GM18499 (cell line): Measurements from ENCODE around the gene SIPA1L3.

Experiments
- ATAC-seq: cut with Tn5 transposase; IDR thresholded peaks from one replicate; pipeline ENCODE4 v1.9.1; 2021; ENCODE audit warnings: moderate number of reproducible peaks; ENCODE audit not compliant: insufficient read depth, unreplicated experiment

The SIPA1L3 gene

DNA sequence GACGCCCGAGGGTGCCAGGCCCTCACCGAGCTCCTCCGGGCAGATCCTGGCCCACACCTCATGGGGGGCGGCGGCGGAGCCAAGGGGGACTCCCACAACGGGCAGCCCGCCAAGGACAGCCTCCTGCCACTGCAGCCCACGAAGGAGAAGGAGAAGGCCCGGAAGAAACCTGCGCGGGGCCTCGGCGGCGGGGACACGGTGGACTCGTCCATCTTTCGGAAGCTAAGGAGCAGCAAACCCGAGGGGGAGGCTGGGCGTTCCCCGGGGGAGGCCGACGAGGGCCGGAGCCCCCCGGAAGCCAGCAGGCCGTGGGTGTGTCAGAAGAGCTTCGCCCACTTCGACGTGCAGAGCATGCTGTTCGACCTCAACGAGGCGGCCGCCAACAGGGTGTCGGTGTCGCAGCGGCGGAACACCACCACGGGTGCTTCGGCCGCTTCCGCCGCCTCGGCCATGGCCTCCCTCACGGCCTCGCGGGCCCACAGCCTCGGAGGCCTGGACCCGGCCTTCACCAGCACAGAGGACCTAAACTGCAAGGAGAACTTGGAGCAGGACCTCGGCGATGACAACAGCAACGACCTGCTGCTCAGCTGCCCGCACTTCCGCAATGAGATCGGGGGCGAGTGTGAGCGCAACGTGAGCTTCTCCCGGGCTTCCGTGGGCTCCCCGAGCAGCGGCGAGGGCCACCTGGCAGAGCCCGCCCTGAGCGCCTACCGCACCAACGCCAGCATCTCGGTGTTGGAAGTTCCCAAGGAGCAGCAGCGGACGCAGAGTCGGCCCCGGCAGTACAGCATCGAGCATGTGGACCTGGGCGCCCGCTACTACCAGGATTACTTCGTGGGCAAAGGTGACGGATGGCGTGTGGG, 175.5 kb downstream of the SIPA1L3 start:
- no peak for ATAC-seq

GRCh38 chr19:38084196-38084595, 177.2 kb downstream of the SIPA1L3 start:
- ATAC-seq: no peak

DNA sequence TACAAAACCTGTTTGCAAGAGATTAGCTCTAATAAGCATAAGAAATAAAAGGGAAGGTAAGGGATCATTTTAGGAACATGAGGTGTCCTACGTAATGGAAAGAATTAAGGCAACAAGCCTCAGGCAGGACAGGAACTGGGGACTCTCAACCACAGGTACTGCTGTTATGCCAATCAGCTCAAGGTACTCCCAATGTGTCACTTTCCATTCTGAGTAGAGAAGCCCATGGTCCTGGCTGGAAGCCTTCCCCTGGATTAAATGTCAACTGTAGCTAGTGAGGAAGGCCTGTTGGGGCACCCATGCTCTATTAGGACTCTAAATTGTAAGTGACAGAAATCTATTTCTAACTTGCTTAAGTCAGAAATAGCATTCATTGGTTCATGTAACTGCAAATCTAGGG, 182.4 kb downstream of the SIPA1L3 start:
- ATAC-seq: no peak

DNA sequence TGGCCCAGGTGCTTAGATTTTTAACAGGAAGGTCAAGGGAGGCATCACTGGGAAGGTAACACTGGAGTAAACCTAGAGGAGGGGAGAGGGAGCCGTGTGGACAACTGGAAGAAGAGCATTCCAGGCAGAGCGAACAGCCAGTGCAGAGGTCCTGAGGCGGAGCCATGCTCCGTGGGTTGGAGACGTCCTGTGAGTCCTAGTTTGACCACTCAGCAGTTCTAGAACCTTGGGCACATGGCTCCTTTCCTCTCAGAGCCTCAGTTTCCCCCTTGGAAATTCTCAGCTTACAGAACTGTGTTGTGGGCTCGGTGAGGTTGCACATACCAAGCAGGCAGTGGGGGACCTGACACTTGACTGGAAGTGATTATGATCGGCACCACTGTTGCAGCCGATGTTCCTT, 186.1 kb downstream of the SIPA1L3 start:
- no peak for ATAC-seq

DNA sequence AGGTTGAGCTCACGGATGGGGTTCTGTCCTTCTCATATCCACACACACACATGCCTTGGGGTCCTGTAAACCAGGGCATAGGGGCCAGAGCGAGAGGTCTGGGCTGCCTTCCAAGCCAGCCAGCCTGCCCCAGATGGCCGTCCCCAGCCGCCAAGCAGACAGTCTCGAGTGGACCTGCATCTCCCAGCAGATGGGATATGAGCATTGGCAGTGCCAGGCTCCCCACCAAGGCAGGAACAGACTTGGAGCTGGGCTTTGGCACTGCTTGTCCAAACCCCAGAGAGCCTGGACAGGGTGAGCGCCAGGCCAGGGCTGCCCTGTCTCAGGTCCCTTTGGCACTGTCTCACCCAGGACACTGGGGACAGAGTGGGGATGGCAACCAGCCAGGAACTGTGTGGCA, 186.6 kb downstream of the SIPA1L3 start:
- ATAC-seq: no peak

- no peak for ATAC-seq
These were observed 188.7 kb downstream of the SIPA1L3 start for GRCh38 chr19:38095411-38096308.

DNA sequence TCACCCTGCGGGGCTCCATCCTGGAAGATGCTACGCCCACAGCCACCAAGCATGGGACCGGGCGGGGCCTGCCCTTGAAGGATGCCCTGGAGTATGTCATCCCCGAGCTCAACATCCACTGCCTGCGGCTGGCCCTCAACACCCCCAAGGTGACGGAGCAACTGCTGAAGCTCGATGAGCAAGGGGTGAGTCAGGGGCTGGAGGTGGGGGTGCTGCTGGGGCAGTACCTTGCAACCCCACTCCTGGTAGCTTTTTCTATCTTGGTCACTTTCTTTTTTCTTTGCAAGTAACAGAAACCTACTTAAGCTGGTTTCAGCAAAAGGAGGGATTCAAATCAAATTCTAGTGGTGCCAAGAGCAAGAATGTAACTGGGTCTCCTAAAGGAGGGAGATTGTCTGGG, 193.0 kb downstream of the SIPA1L3 start:
- no peak for ATAC-seq

DNA sequence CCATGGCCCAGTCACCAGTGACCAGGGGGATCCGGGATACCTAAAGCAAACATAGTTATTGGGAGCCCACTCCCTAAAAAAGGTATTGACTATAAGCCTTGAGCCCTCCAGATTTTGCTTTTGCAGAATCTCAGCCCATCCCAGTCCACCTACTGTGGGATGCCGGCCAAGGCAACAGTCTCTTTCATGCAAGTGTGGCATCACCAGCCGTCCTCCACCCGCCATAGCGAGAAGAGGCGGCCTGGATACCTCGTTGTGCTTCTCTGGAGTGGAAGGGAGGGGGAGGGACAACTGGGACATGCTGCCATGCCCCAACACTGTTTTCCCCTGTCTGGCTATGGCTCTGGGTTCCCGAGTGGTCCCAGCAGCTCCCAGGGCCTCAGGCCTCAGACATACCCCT, 193.6 kb downstream of the SIPA1L3 start:
- no peak for ATAC-seq

DNA sequence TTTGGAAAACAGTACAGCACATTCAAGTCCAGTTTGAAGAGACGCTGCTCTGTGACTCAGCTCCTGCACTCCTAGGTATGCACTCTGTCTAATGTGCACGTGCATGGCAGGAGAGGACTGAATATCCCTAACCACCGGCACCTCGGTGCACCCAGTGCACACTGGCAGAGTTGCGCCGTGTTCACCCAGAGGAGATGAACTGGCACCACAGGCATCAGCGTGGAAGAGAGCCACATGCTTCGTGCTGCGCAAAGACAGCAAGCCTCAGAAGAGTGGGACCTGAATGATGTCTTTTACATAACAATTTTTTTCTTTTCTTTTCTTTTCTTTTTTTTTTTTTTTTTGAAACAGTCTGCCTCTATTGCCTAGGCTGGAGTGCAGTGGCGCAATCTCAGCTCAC, 194.7 kb downstream of the SIPA1L3 start:
- ATAC-seq: no peak

- ATAC-seq: no peak
These were observed 198.6 kb downstream of the SIPA1L3 start for GRCh38 chr19:38105574-38105973.

- ATAC-seq: no peak
These were observed 200.1 kb downstream of the SIPA1L3 start for GRCh38 chr19:38107129-38107528.

- no peak for ATAC-seq
These were observed 204.9 kb downstream of the SIPA1L3 start for GRCh38 chr19:38111898-38112297.

DNA sequence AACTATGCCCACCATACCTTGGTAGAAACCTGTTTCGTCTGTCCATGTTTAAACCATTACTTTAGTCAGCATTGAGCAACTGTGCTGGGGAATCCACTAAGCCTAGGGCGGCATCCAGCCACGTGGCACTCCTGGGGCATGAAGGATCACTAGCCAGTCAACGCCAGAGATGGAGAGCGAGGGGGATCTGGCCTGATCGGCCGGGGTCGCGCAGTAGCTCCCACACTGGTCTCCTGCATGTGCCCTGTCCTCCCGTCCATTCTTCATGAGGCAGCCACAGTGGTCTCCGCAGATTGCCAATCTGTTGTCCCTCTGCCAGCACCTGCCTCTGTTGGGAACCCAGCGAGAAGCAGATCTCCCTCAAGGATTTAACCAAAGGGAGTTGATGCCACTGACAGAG, 207.6 kb downstream of the SIPA1L3 start:
- no peak for ATAC-seq

DNA sequence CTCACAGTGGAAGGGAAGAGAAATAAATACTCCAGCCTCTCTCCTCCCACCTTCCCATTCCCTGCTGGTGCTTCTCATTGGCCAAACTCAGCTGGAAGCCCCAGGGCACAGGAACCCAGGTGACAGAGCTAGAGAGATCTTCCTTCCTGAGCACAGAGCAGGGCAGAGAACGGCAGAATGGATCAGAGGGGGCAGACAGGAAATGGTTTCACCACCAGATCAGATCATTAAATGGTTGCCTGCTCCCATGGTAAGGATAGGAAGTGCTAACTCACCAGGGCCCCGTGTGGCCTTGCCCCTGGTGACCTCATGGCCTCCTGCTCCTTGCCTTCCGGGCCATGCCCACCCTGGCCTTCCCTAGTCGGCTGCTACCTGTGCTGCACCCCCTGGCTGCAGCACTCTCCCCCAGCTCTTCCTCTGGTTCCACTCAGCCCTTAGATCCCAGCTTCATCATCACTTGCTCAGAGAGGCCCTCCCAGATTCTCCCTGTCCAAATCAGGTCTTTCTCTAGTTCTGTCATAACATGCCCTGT, 208.3 kb downstream of the SIPA1L3 start:
- ATAC-seq: no peak

GRCh38 chr19:38118176-38118575, 211.2 kb downstream of the SIPA1L3 start:
- ATAC-seq: no peak

GRCh38 chr19:38120471-38121025, 213.5 kb downstream of the SIPA1L3 start:
- ATAC-seq: no peak

- ATAC-seq: no peak
These were observed 215.5 kb downstream of the SIPA1L3 start for GRCh38 chr19:38122402-38123093.

GRCh38 chr19:38125238-38125637, 218.2 kb downstream of the SIPA1L3 start:
- ATAC-seq: no peak

DNA sequence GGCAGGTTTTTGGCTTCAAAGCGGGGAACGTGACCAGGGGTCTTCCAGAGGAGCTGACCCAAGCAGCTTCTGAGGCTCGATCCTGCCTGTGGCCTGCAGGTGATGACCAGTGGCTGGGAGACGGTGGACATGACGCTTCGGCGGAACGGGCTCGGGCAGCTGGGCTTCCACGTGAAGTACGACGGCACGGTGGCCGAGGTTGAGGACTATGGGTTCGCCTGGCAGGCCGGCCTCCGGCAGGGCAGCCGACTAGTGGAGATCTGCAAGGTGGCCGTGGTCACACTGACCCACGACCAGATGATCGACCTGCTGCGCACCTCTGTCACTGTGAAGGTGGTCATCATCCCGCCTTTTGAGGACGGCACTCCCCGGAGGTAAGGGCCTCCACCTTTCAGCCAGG, 223.4 kb downstream of the SIPA1L3 start:
- no peak for ATAC-seq

- ATAC-seq: no peak
These were observed 225.8 kb downstream of the SIPA1L3 start for GRCh38 chr19:38132781-38133180.
